ENCODE measurements around the gene NANP.

NANP gene

GRCh38 chr20:25567286-25567685 lies 56.5 kb downstream of the NANP start:
- DNase-seq: no peak

GRCh38 chr20:25566821-25567220 lies 57.0 kb downstream of the NANP start:
- no peak for DNase-seq

- DNase-seq: no peak
These were observed 58.1 kb downstream of the NANP start for GRCh38 chr20:25565578-25566157.

- no peak for DNase-seq
These were observed 59.9 kb downstream of the NANP start for GRCh38 chr20:25563876-25564275.

- DNase-seq: no peak
These were observed 60.5 kb downstream of the NANP start for GRCh38 chr20:25563362-25563761.
